ENCODE results near the gene RAB6B. TPM values are rescaled to one million over a fixed set of nuclear protein-coding genes. Genes with fewer than 3 reads are reported as not detected.

The RAB6B gene
- total RNA-seq, 1 donor from 2014 or later, result 11.0 TPM

- peaks cover 4% of the 10 kb centered on the region for H3K36me3 Mint-ChIP-seq
- H3K9me3 Mint-ChIP-seq, result peaks cover 16% of the 10 kb centered on the region
- H3K4me3 Mint-ChIP-seq, result no peak overlapping the region
- H3K27me3 Mint-ChIP-seq (ENCODE audit: low read depth), result peaks cover 30% of the 10 kb centered on the region
- TF ChIP-seq CTCF (IDR thresholded peaks at IDR 0.05; ENCODE audit: unreplicated experiment), result no peak
- H3K27ac Mint-ChIP-seq, result no peak overlapping the region
- no peaks in the 10 kb centered on the region for H3K4me1 Mint-ChIP-seq
- peak in 1 of 2 experiments; percentile 35 for DNase-seq (ENCODE audit: low spot score in 2 of 2, unreplicated experiment in 2 of 2)
Observed at GRCh38 chr3:133882986-133883586, 12.6 kb downstream of the RAB6B start.

DNA sequence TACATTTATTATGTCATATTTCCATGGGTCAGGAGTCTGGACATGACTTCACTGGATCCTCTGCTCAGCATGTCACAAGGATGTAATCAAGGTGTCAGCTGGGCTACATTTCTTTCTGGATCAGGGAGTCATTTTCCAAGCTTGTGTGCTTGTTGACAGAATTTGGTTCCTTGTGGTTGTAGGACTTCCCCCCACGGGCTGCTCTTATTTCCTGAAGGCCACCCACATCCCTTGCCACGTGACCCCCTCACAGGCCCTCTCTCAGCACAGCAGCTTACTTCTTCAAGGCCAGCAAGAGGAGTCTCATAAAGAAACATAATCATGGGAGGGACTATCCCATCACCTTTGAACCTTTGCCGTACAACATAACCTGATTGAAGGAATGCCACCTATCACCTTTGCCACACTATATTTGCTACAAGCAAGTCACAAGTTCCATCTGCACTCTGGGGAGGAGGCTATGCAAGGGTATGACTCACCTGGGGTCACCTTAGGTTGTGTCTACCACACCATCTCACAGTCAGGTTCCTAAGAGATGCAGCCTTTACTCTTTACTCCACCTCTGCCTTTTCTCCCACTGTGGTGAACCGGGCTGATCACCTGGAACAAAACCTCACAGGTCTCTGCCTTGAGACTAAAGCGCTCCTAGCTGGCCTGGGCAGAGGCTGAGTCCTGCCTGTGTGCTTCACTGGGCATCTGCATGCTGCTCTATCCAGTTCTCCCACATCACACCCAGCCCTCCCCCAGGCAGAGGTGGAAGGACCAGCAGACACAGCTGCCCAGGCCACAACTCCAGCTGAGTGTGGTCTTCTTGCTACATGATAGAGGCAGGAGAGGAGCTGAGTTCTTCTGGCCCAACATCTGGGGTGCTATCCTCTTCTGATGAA, 13.5 kb downstream of the RAB6B start:
- no peaks in the 10 kb centered on the region for H3K4me1 Mint-ChIP-seq
- H3K27ac Mint-ChIP-seq, result no peak overlapping the region
- H3K9me3 Mint-ChIP-seq, result peaks cover 21% of the 10 kb centered on the region
- peak in 1 of 2 experiments; percentile 31 for DNase-seq (ENCODE audit: low spot score in 2 of 2, unreplicated experiment in 2 of 2)
- H3K27me3 Mint-ChIP-seq (ENCODE audit: low read depth), result peaks cover 32% of the 10 kb centered on the region
- TF ChIP-seq CTCF (IDR thresholded peaks at IDR 0.05; ENCODE audit: unreplicated experiment), result no peak
- no peak overlapping the region for H3K4me3 Mint-ChIP-seq
- H3K36me3 Mint-ChIP-seq, result peaks cover 8% of the 10 kb centered on the region

DNA sequence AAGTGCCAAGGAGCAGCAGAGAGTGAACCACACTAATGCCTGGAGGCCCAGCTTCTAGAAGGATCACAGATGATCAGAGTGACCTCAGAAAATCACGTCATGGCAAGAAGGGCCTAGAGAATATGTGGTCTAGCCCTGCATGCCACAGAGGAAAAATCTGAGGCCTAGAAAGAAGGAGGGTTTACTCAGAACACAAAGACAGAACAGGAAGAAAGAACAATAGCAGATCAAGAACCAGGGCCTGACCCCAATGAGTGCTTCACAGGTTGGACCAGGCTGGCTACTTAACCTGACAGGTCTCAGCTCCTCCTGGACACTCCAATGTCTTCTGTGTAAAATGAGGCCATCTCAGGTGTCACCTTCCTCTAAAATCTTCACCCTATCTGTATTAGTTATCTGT, 14.2 kb downstream of the RAB6B start:
- DNase-seq (ENCODE audit: low spot score in 2 of 2, unreplicated experiment in 2 of 2), result no peak
- Mint-ChIP-seq H3K4me3 (no peak overlapping the region), H3K27me3 (ENCODE audit: low read depth) (peaks cover 32% of the 10 kb centered on the region), H3K4me1 (no peaks in the 10 kb centered on the region), H3K36me3 (peaks cover 8% of the 10 kb centered on the region), H3K27ac (no peak overlapping the region), H3K9me3 (peaks cover 21% of the 10 kb centered on the region)
- no peak for TF ChIP-seq CTCF (IDR thresholded peaks at IDR 0.05; ENCODE audit: unreplicated experiment)

DNA sequence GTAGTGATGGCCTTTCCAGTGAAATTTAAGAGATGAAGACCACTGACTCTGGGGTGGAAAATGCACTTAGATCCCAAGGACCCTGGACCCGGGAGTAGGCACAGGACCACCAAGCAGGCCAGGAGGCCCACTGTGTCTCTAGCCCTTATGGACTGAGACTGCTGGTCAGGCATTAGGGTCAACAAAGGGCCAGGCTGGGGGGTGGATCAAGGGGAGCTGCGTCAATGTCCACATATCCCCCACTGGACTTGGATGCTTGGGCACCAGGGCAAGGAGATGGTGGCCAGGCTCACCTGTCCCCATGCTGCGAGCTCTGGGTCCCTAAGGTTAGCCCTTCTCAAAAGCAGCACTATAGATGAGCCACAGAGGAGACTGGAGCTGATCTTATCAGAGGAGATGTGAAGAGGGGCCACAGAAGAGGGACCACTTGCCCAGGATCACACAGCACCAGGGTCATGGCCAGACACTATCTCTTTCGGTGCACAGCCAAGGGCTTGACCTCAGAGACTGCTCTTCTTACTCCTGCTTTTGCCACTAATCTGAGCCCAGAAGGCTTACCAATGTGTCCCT, 14.7 kb downstream of the RAB6B start:
- Mint-ChIP-seq H3K9me3 (peaks cover 21% of the 10 kb centered on the region), H3K27ac (no peak overlapping the region), H3K36me3 (peaks cover 8% of the 10 kb centered on the region), H3K4me1 (no peaks in the 10 kb centered on the region), H3K27me3 (ENCODE audit: low read depth) (peaks cover 33% of the 10 kb centered on the region), H3K4me3 (no peak overlapping the region)
- DNase-seq (ENCODE audit: low spot score in 2 of 2, unreplicated experiment in 2 of 2), result peak in 1 of 2 experiments; percentile 25
- TF ChIP-seq CTCF (IDR thresholded peaks at IDR 0.05; ENCODE audit: unreplicated experiment), result no peak

DNA sequence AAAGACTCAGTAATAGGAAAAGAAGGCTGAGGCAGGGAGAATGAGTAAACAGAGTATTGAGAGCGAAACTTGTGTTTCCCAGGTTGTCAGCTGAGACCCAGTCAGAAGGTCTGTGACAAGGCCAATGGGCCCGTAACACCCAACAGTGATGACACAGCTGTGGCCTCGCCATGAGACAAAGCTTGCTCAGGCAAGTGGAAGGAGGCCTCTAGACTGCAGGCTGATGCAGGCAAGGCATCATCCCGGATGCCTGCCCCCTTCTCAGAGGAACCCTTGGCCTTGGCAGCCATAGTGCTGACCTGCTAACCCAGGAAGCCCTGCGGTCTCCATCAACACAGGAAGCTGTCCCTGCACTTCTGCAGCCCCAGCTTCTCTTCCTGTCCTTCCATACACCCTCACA, 15.4 kb downstream of the RAB6B start:
- H3K4me3 Mint-ChIP-seq, result no peak overlapping the region
- no peak for TF ChIP-seq CTCF (IDR thresholded peaks at IDR 0.05; ENCODE audit: unreplicated experiment)
- peaks cover 21% of the 10 kb centered on the region for H3K9me3 Mint-ChIP-seq
- H3K36me3 Mint-ChIP-seq, result peaks cover 8% of the 10 kb centered on the region
- no peak overlapping the region for H3K27ac Mint-ChIP-seq
- no peaks in the 10 kb centered on the region for H3K4me1 Mint-ChIP-seq
- no peak for DNase-seq (ENCODE audit: low spot score in 2 of 2, unreplicated experiment in 2 of 2)
- H3K27me3 Mint-ChIP-seq (ENCODE audit: low read depth), result peaks cover 28% of the 10 kb centered on the region
